ENCODE data around the gene GEN1.

GRCh38 chr2:17752892-17753802, 791 bp upstream of the GEN1 start:
- TF ChIP-seq CTCF (IDR thresholded peaks at IDR 0.05) (no peak), POLR2A (IDR thresholded peaks at IDR 0.05) (peak; percentile 61)
